ENCODE results near the gene B4GALT4. TPM values are rescaled to one million over a fixed set of nuclear protein-coding genes. Genes with fewer than 3 reads are reported as not detected.

B4GALT4 gene
- total RNA-seq, 2 donors from 2014 or later, result 141 to 145 TPM

DNA sequence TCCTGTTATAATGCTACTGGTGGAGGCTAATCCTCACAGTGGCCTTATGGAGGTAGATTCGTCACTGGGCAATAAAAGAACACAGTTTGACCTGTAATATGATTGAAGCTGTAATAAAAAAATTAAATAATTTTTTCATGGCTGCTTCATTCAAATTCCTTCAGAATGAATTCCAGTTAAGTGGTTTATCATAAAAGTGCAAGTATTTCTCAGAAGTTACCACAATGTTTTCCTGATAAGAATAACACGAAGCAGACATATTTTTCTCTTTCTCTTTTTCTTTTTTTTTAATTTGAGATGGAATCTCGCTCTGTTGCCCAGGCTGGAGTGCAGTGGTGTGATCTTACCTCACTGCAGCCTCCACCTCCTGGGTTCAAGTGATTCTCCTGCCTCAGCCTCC, 15.6 kb downstream of the B4GALT4 start:
- H3K36me3 Mint-ChIP-seq (ENCODE audit: low read depth), result peaks cover 87% of the 10 kb centered on the region
- no peak overlapping the region for H3K27ac Mint-ChIP-seq
- H3K27me3 Mint-ChIP-seq (ENCODE audit: insufficient read depth), result no peaks in the 10 kb centered on the region
- no peak for DNase-seq
- 92 to 100% methylated on average over 1 to 3 of the region's 3 CpGs for WGBS, 2 experiments (ENCODE audit: insufficient coverage in 1 of 2, insufficient read length in 1 of 2)
- H3K4me3 Mint-ChIP-seq, result no peak overlapping the region
- Histone ChIP-seq H3K9ac (ENCODE audit: extremely low read depth, low read length, poor library complexity, severe bottlenecking) (no peak overlapping the region), H3K36me3 (ENCODE audit: control insufficient read depth, insufficient read depth, low read length) (peaks cover 97% of the 10 kb centered on the region), H3K4me1 (ENCODE audit: control insufficient read depth, insufficient read depth, low read length) (peaks cover 6% of the 10 kb centered on the region), H3K4me3 (ENCODE audit: low read length) (no peak overlapping the region), H3K27me3 (ENCODE audit: control insufficient read depth, insufficient read depth, low read length, poor library complexity, severe bottlenecking) (no peaks in the 10 kb centered on the region), H3K9me3 (ENCODE audit: control insufficient read depth, low read length) (no peaks in the 10 kb centered on the region), H3K27ac (ENCODE audit: low read depth, low read length) (no peak overlapping the region)
- no peaks in the 10 kb centered on the region for H3K9me3 Mint-ChIP-seq
- peaks cover 23% of the 10 kb centered on the region for H3K4me1 Mint-ChIP-seq
- no peak for TF ChIP-seq CTCF (conservative IDR thresholded peaks at IDR 0.05)

GRCh38 chr3:119223511-119223910, 17.2 kb downstream of the B4GALT4 start:
- Histone ChIP-seq H3K27ac (ENCODE audit: low read depth, low read length) (no peak overlapping the region), H3K36me3 (ENCODE audit: control insufficient read depth, insufficient read depth, low read length) (peaks cover 97% of the 10 kb centered on the region), H3K4me3 (ENCODE audit: low read length) (no peak overlapping the region), H3K9me3 (ENCODE audit: control insufficient read depth, low read length) (no peaks in the 10 kb centered on the region), H3K4me1 (ENCODE audit: control insufficient read depth, insufficient read depth, low read length) (peaks cover 6% of the 10 kb centered on the region), H3K9ac (ENCODE audit: extremely low read depth, low read length, poor library complexity, severe bottlenecking) (no peak overlapping the region), H3K27me3 (ENCODE audit: control insufficient read depth, insufficient read depth, low read length, poor library complexity, severe bottlenecking) (no peaks in the 10 kb centered on the region)
- Mint-ChIP-seq H3K9me3 (no peaks in the 10 kb centered on the region), H3K4me3 (no peak overlapping the region), H3K4me1 (peaks cover 20% of the 10 kb centered on the region), H3K27me3 (ENCODE audit: insufficient read depth) (no peaks in the 10 kb centered on the region), H3K36me3 (ENCODE audit: low read depth) (peaks cover 84% of the 10 kb centered on the region), H3K27ac (no peak overlapping the region)
- DNase-seq, result no peak
- 91 to 97% methylated on average over 4 to 5 of the region's 5 CpGs for WGBS, 2 experiments (ENCODE audit: insufficient coverage in 1 of 2, insufficient read length in 1 of 2)
- peak; percentile 55 for TF ChIP-seq CTCF (conservative IDR thresholded peaks at IDR 0.05)

DNA sequence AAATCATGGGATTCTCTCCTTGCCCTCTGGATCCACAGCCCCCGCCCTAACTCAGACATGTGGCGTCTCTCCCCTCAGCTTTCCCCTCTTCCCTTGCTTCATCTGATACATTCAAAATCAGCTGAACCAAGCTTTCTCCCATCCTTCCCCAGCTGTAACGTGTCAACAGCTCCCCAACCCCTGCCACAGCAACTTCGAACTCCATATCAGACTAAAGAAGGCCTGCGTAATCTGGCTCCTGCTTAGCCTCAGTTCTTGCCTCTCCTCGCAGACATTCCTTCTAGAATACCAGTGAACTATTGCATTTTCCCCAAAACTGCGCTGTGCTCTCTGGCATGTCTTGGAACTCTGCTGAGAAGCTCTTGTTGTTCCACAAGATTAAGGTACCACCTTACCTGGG, 18.3 kb downstream of the B4GALT4 start:
- DNase-seq, result no peak
- peaks cover 6% of the 10 kb centered on the region for H3K4me1 ChIP-seq (ENCODE audit: control insufficient read depth, insufficient read depth, low read length)
- H3K27ac ChIP-seq (ENCODE audit: low read depth, low read length), result no peak overlapping the region
- no peaks in the 10 kb centered on the region for H3K9me3 Mint-ChIP-seq
- no peak overlapping the region for H3K4me3 ChIP-seq (ENCODE audit: low read length)
- H3K36me3 ChIP-seq (ENCODE audit: control insufficient read depth, insufficient read depth, low read length), result peaks cover 95% of the 10 kb centered on the region
- H3K36me3 Mint-ChIP-seq (ENCODE audit: low read depth), result peaks cover 80% of the 10 kb centered on the region
- H3K9me3 ChIP-seq (ENCODE audit: control insufficient read depth, low read length), result no peaks in the 10 kb centered on the region
- no peak overlapping the region for H3K9ac ChIP-seq (ENCODE audit: extremely low read depth, low read length, poor library complexity, severe bottlenecking)
- no peaks in the 10 kb centered on the region for H3K27me3 ChIP-seq (ENCODE audit: control insufficient read depth, insufficient read depth, low read length, poor library complexity, severe bottlenecking)
- peak overlapping the region; percentile 57 for H3K27ac Mint-ChIP-seq
- H3K27me3 Mint-ChIP-seq (ENCODE audit: insufficient read depth), result no peaks in the 10 kb centered on the region
- H3K4me1 Mint-ChIP-seq, result peaks cover 15% of the 10 kb centered on the region
- H3K4me3 Mint-ChIP-seq, result no peak overlapping the region
- no peak for TF ChIP-seq CTCF (conservative IDR thresholded peaks at IDR 0.05)
- 93 to 97% methylated on average over 7 of the region's 7 CpGs for WGBS, 2 experiments (ENCODE audit: insufficient coverage in 1 of 2, insufficient read length in 1 of 2)

Data from endodermal cell (in vitro differentiated cells).